Measurements from ENCODE around the gene FRMD3.

Gene FRMD3

GRCh38 chr9:83271665-83272071 is 266.5 kb downstream of the FRMD3 start:
- DNase-seq = no peak

DNA sequence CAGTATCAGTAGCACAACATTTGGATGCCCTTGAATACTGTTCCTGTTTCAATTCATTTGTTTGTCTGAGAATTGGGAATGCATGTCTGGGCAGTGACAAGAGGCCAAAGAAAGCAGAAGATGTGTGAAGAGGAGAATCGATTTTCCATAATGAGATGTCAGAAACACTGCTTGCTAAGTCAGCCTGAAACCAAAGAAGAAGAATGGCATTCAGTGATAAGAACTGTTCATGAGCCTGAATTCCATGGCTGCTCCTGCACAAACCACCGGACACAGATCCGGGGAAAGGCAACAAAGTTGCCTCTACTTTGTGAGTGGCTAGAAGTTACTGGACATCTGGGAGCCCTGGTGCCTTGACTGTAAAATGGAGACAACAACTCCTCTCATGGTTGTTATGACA is 268.1 kb downstream of the FRMD3 start:
- DNase-seq = no peak

DNA sequence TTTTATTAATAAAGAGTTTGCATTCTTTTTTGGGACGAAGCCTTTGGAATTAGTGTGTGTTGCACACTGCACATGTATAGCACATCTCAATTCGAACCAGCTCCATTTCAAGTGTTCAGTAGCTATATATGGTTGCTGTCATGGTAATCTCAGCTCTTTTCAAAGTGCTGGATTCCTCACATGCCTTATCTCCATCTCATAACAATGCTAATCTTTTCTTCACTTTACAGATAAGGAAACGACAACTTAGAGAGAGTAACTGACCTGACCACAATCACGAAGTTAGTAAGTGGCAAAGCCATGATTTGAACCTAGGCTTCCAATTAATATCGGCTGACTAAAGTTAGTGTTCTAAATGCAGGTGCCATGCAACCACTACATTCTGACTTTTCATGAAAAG is 270.5 kb downstream of the FRMD3 start:
- DNase-seq = no peak

GRCh38 chr9:83266666-83267496 is 271.3 kb downstream of the FRMD3 start:
- DNase-seq = no peak

- no peak for DNase-seq
Observed at GRCh38 chr9:83266331-83266665, 271.9 kb downstream of the FRMD3 start.

- DNase-seq = no peak
Observed at GRCh38 chr9:83264315-83264714, 273.9 kb downstream of the FRMD3 start.

DNA sequence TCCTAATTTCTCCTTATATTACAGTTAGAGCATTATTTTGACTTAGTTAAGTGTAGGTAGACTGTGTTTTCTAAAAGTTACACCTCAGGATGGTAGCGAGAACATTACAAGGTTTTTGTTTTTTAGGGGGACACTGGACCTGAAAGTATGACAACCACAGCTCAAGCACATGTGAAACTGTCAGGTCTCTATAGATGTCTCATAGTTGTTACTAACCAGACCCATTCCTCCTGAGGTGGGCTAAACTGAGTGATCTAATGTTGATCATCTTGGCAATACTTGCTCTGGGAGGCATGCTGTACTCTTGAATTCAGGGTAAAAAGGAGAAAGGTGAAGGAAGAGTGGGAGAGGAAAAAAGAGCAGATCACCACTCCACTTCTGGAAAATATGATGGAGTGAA is 278.6 kb downstream of the FRMD3 start:
- DNase-seq = no peak

GRCh38 chr9:83257937-83258891 is 280.0 kb downstream of the FRMD3 start:
- no peak for DNase-seq

GRCh38 chr9:83247732-83248131 is 290.5 kb downstream of the FRMD3 start:
- DNase-seq = no peak

DNA sequence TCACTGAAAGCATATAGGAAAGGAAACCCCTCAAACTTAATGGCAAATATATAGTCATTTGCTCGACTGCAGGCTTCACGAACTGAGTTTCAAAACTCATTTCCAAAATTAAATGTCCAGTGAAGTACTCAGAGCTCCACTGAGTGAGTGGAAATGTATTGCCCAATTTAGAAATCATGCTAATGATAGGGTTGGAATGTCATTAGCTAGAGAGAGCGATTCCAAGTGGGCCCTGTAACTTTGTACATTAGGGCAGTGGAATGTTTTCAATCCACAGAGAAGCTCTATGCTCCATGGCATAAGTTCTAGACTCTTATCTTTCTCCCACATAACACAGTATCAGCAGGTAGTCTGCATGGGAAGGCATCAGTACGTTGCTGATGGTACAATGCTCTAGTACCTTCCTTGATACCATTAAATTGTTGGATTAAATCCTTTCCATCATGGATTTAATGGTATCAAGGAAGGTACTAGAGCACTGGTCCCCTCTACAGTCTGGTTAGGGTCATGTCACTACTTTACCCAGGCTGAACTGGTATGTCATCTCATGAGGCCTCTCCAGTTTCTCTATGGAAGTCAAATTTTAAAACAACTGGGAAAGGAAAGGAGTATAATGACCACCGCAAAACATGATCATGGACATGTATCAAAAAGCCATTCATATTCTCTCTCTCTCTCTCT is 292.1 kb downstream of the FRMD3 start:
- no peak for DNase-seq

- no peak for DNase-seq
Observed at GRCh38 chr9:83242066-83242465, 296.1 kb downstream of the FRMD3 start.

DNA sequence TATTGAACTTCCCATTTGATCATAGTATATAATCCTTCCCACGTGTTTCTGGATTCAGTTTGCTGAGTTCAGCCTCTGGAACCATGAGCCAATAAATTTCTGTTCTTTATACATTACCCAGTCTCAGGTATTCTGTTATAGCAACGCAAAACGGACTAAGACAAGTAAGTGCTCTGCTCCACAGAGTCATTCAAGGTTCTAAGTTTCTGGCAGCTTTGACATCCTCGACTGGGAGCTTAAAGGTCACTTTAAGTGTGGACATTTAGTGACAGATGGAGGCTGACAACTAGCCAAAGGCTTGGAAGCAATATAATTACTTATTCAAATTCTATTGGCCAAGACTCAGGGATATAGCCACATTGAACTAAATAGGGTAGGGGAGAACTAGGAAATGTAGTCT is 297.5 kb downstream of the FRMD3 start:
- DNase-seq = no peak

DNA sequence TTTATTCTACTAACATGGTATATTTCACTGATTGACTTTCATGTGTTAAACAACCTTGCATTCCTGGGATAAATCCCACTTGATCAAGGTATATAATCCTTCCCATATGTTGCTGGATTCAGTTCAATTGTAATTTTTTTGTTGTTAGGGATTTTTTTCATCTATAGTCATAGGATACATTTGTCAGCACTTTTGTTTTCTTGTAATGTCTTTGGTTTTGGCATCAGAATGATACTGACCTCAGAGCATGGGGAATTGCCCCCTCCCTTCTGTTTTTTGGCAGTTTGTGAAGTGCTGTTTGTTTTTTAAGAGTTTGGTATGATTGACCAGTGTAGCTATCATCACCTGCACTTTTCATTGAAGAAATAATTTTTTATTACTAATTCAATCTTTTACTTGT is 298.5 kb downstream of the FRMD3 start:
- DNase-seq = no peak

GRCh38 chr9:83238871-83239640 is 299.1 kb downstream of the FRMD3 start:
- DNase-seq = no peak

GRCh38 chr9:83236029-83236696 is 302.0 kb downstream of the FRMD3 start:
- DNase-seq = no peak

DNA sequence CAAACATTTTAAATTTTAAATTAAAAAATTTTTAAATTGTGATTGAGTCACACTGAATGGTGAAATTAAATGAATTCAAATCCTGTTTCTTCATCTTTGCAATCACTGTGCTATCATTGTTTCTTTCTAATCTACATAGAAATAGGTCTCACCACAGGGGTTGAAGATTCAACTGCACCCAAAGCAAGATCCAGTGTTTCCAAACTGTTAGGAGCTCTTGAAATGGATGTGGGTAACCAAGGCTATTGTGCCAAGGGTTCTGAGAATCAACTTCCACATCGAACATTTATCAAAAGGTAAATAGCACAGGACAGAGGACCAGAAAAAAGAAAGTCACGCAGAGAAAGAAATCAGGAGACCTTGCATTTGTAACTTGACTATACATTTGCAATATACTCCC is 302.7 kb downstream of the FRMD3 start:
- no peak for DNase-seq

- no peak for DNase-seq
Observed at GRCh38 chr9:83234541-83234940, 303.7 kb downstream of the FRMD3 start.

- DNase-seq = no peak
Observed at GRCh38 chr9:83233647-83234046, 304.6 kb downstream of the FRMD3 start.

DNA sequence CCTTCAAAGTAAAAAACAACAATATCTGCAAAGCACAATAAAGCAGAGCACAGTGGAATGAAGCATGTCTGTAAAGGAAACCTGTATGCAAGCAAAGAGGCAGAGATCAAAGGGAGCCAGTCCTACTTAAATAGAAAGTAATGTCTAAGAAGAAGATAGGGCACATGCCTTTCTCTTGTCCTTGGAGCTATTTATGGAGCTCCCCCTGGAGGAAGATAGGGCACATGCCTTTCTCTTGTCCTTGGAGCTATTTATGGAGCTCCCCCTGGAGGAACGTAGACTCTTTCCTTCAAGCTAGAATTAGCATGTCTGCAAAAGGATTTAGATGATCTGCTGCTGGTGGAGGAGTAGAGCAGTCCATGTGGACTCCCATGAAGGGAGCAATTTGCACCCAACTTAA is 307.2 kb downstream of the FRMD3 start:
- DNase-seq = no peak

DNA sequence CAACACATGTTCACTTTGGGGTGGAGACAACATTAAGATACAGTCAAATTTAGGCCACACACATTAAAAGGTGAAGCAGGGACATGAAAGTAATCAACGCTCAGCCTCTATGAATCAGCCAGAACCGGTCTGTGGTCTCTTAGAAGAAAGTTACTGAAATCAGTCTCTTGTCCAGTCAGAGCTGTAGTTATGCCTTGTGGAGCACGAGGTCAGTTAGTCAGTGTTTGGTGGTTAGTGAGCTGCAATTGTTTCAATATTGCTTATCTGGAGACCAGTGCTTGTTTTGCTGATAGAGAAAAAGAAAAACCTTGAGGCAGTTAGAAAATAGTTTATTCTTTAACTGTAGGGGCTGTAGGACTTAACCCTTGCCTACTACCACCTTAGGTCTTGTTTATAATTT is 317.5 kb downstream of the FRMD3 start:
- no peak for DNase-seq

GRCh38 chr9:83219924-83220438 is 318.2 kb downstream of the FRMD3 start:
- no peak for DNase-seq

Measured in cerebellar nuclear complex (tissue), 1 donor.